HEK293 (cell line): ENCODE data around the gene PRSS37.

Experiments
- CTCF ChIA-PET: fragments of 350-600 bp; formaldehyde crosslinking; extraction: SDS; loops from one replicate; lab custom pipeline; 2021; ENCODE audit warnings: antibody characterized with exemption; lab: Yijun Ruan, JAX
- POLR2A ChIA-PET: fragments of 300-600 bp; formaldehyde crosslinking; extraction: SDS; loops from one replicate; lab custom pipeline; 2020; ENCODE audit warnings: antibody characterized with exemption, inconsistent platforms; lab: Yijun Ruan, JAX
- H3K27ac ChIP-seq: fragments of 200-500 bp; sonication (Bioruptor generic); 2 replicates; pipeline ENCODE4 v1.5.1; 2014; ENCODE audit warnings: low read depth, low read length, control low read depth, inconsistent platforms; ENCODE audit errors: extremely low read depth
- H3K36me3 ChIP-seq, 2 experiments: fragments of 200-500 bp in 1 of 2; sonication (Bioruptor generic) in 1 of 2; 1 replicate in 1 of 2; 2 replicates in 1 of 2; pipeline ENCODE4 v1.5.1; 2014 to 2017; ENCODE audit warnings: inconsistent platforms in 2 of 2, low read length in 2 of 2; ENCODE audit not compliant: control insufficient read depth in 2 of 2, insufficient read depth in 1 of 2
- H3K4me1 ChIP-seq: fragments of 200-500 bp; sonication (Bioruptor generic); 2 replicates; pipeline ENCODE4 v1.5.1; 2014; ENCODE audit warnings: mild to moderate bottlenecking, low read length, inconsistent platforms; ENCODE audit not compliant: control insufficient read depth, insufficient read depth
- H3K4me3 ChIP-seq: 2 replicates; pipeline ENCODE4 v1.5.1; 2011; ENCODE audit warnings: low read depth, mild to moderate bottlenecking, control low read depth, low read length, moderate library complexity
- H3K9me3 ChIP-seq: fragments of 200-500 bp; sonication (Bioruptor generic); 2 replicates; pipeline ENCODE4 v1.5.1; 2014; ENCODE audit warnings: low read depth, low read length, inconsistent platforms; ENCODE audit not compliant: control insufficient read depth, insufficient read depth
- FEZF1 ChIP-seq: fragments of 450-650 bp; formaldehyde crosslinking; IDR thresholded peaks from 2 replicates; pipeline ENCODE4 v1.5.1; 2016; ENCODE audit warnings: missing biosample characterization, missing genetic modification characterization
- HOXD13 ChIP-seq: sonication (generic); formaldehyde crosslinking; IDR thresholded peaks from 2 replicates; pipeline ENCODE4 v1.8.0; 2022; ENCODE audit warnings: missing genetic modification reagents, borderline replicate concordance
- KLF10 ChIP-seq: fragments of 450-650 bp; IDR thresholded peaks from 2 replicates; pipeline ENCODE4 v1.5.1; 2018; ENCODE audit warnings: missing biosample characterization, mild to moderate bottlenecking, missing genetic modification characterization
- MYNN ChIP-seq: fragments of 450-650 bp; formaldehyde crosslinking; IDR thresholded peaks from 2 replicates; pipeline ENCODE4 v1.5.1; 2016; ENCODE audit warnings: missing biosample characterization, missing genetic modification characterization, borderline replicate concordance
- ZBTB17 ChIP-seq: fragments of 450-650 bp; formaldehyde crosslinking; IDR thresholded peaks from 2 replicates; pipeline ENCODE4 v1.5.1; 2016; ENCODE audit warnings: missing biosample characterization, missing genetic modification characterization
- ZIC2 ChIP-seq: fragments of 450-650 bp; formaldehyde crosslinking; IDR thresholded peaks from 2 replicates; pipeline ENCODE4 v1.5.1; 2016; ENCODE audit warnings: missing biosample characterization, missing genetic modification characterization
- ZNF214 ChIP-seq: fragments of 450-650 bp; formaldehyde crosslinking; IDR thresholded peaks from 2 replicates; pipeline ENCODE4 v1.5.1; 2017; ENCODE audit warnings: missing biosample characterization, mild to moderate bottlenecking, missing genetic modification characterization, borderline replicate concordance
- ZNF221 ChIP-seq: fragments of 450-650 bp; formaldehyde crosslinking; IDR thresholded peaks from 2 replicates; pipeline ENCODE4 v1.5.1; 2017; ENCODE audit warnings: missing biosample characterization, missing genetic modification characterization, borderline replicate concordance
- ZNF24 ChIP-seq: fragments of 450-650 bp; formaldehyde crosslinking; IDR thresholded peaks from 2 replicates; pipeline ENCODE4 v1.5.1; 2016; ENCODE audit warnings: missing biosample characterization, missing genetic modification characterization
- ZNF266 ChIP-seq: fragments of 450-650 bp; formaldehyde crosslinking; IDR thresholded peaks from 2 replicates; pipeline ENCODE4 v1.5.1; 2016; ENCODE audit warnings: missing biosample characterization, missing genetic modification characterization, low read depth
- ZNF274 ChIP-seq, 2 experiments: fragments of 200-500 bp in 1 of 2; fragments of 450-650 bp in 1 of 2; sonication (Bioruptor generic) in 1 of 2; formaldehyde crosslinking in 1 of 2; IDR thresholded peaks; 2 replicates each; pipeline versions ENCODE4 v1.5.1 to v1.6.1; 2014 to 2016; ENCODE audit warnings: borderline replicate concordance in 1 of 2, inconsistent platforms in 1 of 2, low read length in 1 of 2, missing biosample characterization in 1 of 2, missing genetic modification characterization in 1 of 2
- ZNF311 ChIP-seq: fragments of 450-650 bp; formaldehyde crosslinking; IDR thresholded peaks from 2 replicates; pipeline ENCODE4 v1.5.1; 2017; ENCODE audit warnings: missing biosample characterization, missing genetic modification characterization, borderline replicate concordance
- ZNF341 ChIP-seq: fragments of 450-650 bp; formaldehyde crosslinking; IDR thresholded peaks from 2 replicates; pipeline ENCODE4; 2016; ENCODE audit warnings: low read depth, missing biosample characterization, missing genetic modification characterization
- ZNF549 ChIP-seq: fragments of 450-650 bp; IDR thresholded peaks from 2 replicates; pipeline ENCODE4 v1.5.1; 2018; ENCODE audit warnings: missing biosample characterization, missing genetic modification characterization, mild to moderate bottlenecking, inconsistent platforms, moderate library complexity
- ZNF560 ChIP-seq: fragments of 450-650 bp; formaldehyde crosslinking; IDR thresholded peaks from 2 replicates; pipeline ENCODE4 v1.5.1; 2017; ENCODE audit warnings: missing biosample characterization, missing genetic modification characterization, borderline replicate concordance
- ZNF610 ChIP-seq: fragments of 450-650 bp; formaldehyde crosslinking; IDR thresholded peaks from 2 replicates; pipeline ENCODE4 v1.5.1; 2016; ENCODE audit warnings: missing biosample characterization, missing genetic modification characterization, borderline replicate concordance
- TF ChIP-seq, protein P1 (sequence below): fragments of 450-650 bp; formaldehyde crosslinking; IDR thresholded peaks from 2 replicates; pipeline ENCODE4 v1.5.1; 2016; ENCODE audit warnings: missing biosample characterization, missing genetic modification characterization
- TF ChIP-seq, protein P2 (sequence below): fragments of 450-650 bp; formaldehyde crosslinking; IDR thresholded peaks from 2 replicates; pipeline ENCODE4 v1.5.1; 2017; ENCODE audit warnings: missing biosample characterization, missing genetic modification characterization
- TF ChIP-seq, protein P3 (sequence below): fragments of 450-650 bp; formaldehyde crosslinking; IDR thresholded peaks from 2 replicates; pipeline ENCODE4 v1.5.1; 2017; ENCODE audit warnings: missing biosample characterization, missing genetic modification characterization
- TF ChIP-seq, protein P4 (sequence below): fragments of 450-650 bp; formaldehyde crosslinking; IDR thresholded peaks from 2 replicates; pipeline ENCODE4; 2016; ENCODE audit warnings: missing biosample characterization, missing genetic modification characterization
- TF ChIP-seq, protein P5 (sequence below): fragments of 450-650 bp; formaldehyde crosslinking; IDR thresholded peaks from 2 replicates; pipeline ENCODE4 v1.5.1; 2016; ENCODE audit warnings: missing biosample characterization, missing genetic modification characterization
- TF ChIP-seq, protein P6 (sequence below): fragments of 450-650 bp; formaldehyde crosslinking; IDR thresholded peaks from 2 replicates; pipeline ENCODE4 v1.5.1; 2017; ENCODE audit warnings: missing biosample characterization, missing genetic modification characterization

The PRSS37 gene

DNA sequence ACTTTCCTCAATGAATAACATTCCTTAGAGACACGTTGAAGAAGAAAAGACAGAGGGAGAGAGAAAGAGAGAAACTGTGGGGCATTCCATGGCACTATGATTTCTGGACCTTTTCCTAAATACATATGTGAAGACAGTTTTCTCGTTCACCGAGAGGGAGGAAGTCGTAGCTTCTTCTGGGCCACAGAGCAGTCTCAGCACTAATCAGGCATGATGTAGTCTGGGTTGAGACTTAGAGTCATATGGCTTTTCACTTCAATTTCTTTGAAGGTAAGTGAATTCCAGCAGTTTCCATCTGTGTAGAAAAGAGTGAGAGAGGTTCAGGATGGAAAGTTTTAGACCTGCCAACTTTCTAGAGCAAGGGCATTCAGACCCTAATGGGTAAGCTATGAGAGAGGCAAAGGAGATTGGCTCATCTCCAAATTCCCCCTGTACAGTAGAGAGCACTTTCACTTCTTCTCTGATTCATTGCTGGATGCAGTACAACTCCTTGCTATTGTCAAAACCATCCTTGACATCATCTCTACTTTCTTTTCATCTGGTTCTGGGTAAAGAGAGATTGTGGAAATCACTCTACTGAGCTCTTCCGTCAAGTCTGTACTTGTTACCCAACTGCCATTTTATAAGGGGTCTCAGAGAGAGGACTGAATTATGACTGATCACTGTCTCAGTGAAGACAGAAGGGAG, 43.4 kb upstream of the PRSS37 start:
- no peaks in the 10 kb centered on the region for H3K36me3 ChIP-seq
- no peak overlapping the region for H3K27ac ChIP-seq
- no peak overlapping the region for H3K4me3 ChIP-seq
- H3K4me1 ChIP-seq: no peaks in the 10 kb centered on the region
- ChIA-PET CTCF (no interaction called here), POLR2A (no interaction called here)
- no peaks in the 10 kb centered on the region for H3K9me3 ChIP-seq
- TF ChIP-seq ZNF560 (tag by site-specific recombination) (no peak), ZNF266 (no peak), ZBTB17 (tag by site-specific recombination) (no peak), HOXD13 (CRISPR knock-in tag) (no peak), KLF10 (tag by site-specific recombination) (no peak), ZNF549 (tag by site-specific recombination) (no peak), FEZF1 (tag by site-specific recombination) (no peak), ZNF274 (IDR thresholded peaks at IDR 0.05; ENCODE audit: low read length) (no peak), ZNF274 (tag by site-specific recombination; IDR thresholded peaks at IDR 0.05; ENCODE audit: borderline replicate concordance) (no peak), ZNF341 (no peak)

DNA sequence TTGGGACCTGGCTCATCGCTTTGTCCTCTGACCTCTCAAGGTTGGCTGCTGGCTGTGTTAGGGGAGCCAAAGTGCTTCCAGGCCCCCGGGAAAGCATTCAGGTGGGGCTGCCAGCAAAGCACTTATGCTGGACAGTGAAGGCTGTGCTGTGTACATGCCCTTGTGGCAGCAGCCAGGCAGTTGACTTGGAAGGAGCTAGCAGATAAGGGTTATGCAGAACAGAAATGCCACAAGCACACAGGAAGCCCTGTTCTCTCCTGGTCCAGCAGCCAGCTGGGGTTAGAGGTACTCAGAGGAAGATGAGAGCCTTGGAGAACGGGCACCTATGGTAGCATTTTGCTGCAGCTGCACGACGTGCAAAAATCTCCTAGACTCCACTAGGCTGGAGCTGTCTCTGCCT, 39.7 kb upstream of the PRSS37 start:
- CTCF ChIA-PET: no interaction called here

More for the DNA sequence above, 39.7 kb upstream of the PRSS37 start:
- H3K27ac ChIP-seq: no peak overlapping the region
- H3K36me3 ChIP-seq: no peaks in the 10 kb centered on the region
- H3K4me3 ChIP-seq: no peak overlapping the region
- no peaks in the 10 kb centered on the region for H3K4me1 ChIP-seq
- POLR2A ChIA-PET: no interaction called here
- TF ChIP-seq ZNF221: no peak
- TF ChIP-seq, protein P1, sequence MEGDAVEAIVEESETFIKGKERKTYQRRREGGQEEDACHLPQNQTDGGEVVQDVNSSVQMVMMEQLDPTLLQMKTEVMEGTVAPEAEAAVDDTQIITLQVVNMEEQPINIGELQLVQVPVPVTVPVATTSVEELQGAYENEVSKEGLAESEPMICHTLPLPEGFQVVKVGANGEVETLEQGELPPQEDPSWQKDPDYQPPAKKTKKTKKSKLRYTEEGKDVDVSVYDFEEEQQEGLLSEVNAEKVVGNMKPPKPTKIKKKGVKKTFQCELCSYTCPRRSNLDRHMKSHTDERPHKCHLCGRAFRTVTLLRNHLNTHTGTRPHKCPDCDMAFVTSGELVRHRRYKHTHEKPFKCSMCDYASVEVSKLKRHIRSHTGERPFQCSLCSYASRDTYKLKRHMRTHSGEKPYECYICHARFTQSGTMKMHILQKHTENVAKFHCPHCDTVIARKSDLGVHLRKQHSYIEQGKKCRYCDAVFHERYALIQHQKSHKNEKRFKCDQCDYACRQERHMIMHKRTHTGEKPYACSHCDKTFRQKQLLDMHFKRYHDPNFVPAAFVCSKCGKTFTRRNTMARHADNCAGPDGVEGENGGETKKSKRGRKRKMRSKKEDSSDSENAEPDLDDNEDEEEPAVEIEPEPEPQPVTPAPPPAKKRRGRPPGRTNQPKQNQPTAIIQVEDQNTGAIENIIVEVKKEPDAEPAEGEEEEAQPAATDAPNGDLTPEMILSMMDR: no peak
- TF ChIP-seq ZNF214 (tag by site-specific recombination): no peak
- no peak for TF ChIP-seq ZIC2 (tag by site-specific recombination)
- TF ChIP-seq, protein P2, sequence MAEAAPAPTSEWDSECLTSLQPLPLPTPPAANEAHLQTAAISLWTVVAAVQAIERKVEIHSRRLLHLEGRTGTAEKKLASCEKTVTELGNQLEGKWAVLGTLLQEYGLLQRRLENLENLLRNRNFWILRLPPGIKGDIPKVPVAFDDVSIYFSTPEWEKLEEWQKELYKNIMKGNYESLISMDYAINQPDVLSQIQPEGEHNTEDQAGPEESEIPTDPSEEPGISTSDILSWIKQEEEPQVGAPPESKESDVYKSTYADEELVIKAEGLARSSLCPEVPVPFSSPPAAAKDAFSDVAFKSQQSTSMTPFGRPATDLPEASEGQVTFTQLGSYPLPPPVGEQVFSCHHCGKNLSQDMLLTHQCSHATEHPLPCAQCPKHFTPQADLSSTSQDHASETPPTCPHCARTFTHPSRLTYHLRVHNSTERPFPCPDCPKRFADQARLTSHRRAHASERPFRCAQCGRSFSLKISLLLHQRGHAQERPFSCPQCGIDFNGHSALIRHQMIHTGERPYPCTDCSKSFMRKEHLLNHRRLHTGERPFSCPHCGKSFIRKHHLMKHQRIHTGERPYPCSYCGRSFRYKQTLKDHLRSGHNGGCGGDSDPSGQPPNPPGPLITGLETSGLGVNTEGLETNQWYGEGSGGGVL: no peak
- TF ChIP-seq ZNF610: no peak
- no peak for TF ChIP-seq MYNN (tag by site-specific recombination)
- TF ChIP-seq, protein P3, sequence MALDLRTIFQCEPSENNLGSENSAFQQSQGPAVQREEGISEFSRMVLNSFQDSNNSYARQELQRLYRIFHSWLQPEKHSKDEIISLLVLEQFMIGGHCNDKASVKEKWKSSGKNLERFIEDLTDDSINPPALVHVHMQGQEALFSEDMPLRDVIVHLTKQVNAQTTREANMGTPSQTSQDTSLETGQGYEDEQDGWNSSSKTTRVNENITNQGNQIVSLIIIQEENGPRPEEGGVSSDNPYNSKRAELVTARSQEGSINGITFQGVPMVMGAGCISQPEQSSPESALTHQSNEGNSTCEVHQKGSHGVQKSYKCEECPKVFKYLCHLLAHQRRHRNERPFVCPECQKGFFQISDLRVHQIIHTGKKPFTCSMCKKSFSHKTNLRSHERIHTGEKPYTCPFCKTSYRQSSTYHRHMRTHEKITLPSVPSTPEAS (tag by site-specific recombination): no peak
- TF ChIP-seq, protein P4, sequence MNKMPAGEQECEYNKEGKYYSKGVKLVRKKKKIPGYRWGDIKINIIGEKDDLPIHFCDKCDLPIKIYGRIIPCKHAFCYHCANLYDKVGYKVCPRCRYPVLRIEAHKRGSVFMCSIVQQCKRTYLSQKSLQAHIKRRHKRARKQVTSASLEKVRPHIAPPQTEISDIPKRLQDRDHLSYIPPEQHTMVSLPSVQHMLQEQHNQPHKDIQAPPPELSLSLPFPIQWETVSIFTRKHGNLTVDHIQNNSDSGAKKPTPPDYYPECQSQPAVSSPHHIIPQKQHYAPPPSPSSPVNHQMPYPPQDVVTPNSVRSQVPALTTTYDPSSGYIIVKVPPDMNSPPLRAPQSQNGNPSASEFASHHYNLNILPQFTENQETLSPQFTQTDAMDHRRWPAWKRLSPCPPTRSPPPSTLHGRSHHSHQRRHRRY (tag by site-specific recombination): no peak
- TF ChIP-seq, protein P5, sequence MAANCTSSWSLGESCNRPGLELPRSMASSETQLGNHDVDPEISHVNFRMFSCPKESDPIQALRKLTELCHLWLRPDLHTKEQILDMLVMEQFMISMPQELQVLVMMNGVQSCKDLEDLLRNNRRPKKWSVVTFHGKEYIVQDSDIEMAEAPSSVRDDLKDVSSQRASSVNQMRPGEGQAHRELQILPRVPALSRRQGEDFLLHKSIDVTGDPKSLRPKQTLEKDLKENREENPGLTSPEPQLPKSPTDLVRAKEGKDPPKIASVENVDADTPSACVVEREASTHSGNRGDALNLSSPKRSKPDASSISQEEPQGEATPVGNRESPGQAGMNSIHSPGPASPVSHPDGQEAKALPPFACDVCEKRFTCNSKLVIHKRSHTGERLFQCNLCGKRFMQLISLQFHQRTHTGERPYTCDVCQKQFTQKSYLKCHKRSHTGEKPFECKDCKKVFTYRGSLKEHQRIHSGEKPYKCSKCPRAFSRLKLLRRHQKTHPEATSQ (tag by site-specific recombination): no peak
- no peak for TF ChIP-seq ZNF311 (tag by site-specific recombination)
- TF ChIP-seq, protein P6, sequence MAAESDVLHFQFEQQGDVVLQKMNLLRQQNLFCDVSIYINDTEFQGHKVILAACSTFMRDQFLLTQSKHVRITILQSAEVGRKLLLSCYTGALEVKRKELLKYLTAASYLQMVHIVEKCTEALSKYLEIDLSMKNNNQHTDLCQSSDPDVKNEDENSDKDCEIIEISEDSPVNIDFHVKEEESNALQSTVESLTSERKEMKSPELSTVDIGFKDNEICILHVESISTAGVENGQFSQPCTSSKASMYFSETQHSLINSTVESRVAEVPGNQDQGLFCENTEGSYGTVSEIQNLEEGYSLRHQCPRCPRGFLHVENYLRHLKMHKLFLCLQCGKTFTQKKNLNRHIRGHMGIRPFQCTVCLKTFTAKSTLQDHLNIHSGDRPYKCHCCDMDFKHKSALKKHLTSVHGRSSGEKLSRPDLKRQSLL (tag by site-specific recombination): no peak
- no peak for TF ChIP-seq ZNF24 (tag by site-specific recombination)
- no peaks in the 10 kb centered on the region for H3K9me3 ChIP-seq
